IPS-18c (cell line): ENCODE results near the gene GALNTL6.
"Not testable (repeated sequence)": the region's sequence is repeated elsewhere in the genome, so short reads cannot be mapped to it uniquely, and the experiment has no call there.

ENCODE experiments used
- H3K4me3 ChIP-seq: 2 replicates; pipeline ENCODE4 v1.7.0; 2013; ENCODE audit warnings: low read depth, mild to moderate bottlenecking, low read length, moderate library complexity; ENCODE audit not compliant: insufficient read depth
- H3K9me3 ChIP-seq: one replicate; pipeline ENCODE4 v1.6.1; 2013; ENCODE audit warnings: mild to moderate bottlenecking, low read length, moderate library complexity; ENCODE audit not compliant: control insufficient read depth, insufficient read depth

The GALNTL6 gene

GRCh38 chr4:172951679-172952451, 1138.7 kb downstream of the GALNTL6 start:
- H3K9me3 ChIP-seq = no peaks in the 10 kb centered on the region

GRCh38 chr4:172953896-172954568, 1140.8 kb downstream of the GALNTL6 start:
- H3K4me3 ChIP-seq = no peak overlapping the region
- no peaks in the 10 kb centered on the region for H3K9me3 ChIP-seq

More at GRCh38 chr4:172951679-172952451, 1138.7 kb downstream of the GALNTL6 start:
- H3K4me3 ChIP-seq = no peak overlapping the region

- H3K4me3 ChIP-seq, H3K9me3 ChIP-seq: not testable (repeated sequence)
Measured at GRCh38 chr4:172956340-172956739, 1143.1 kb downstream of the GALNTL6 start.

- no peaks in the 10 kb centered on the region for H3K9me3 ChIP-seq
Measured at GRCh38 chr4:172957216-172957615, 1144.0 kb downstream of the GALNTL6 start.

GRCh38 chr4:172962564-172963353, 1149.6 kb downstream of the GALNTL6 start:
- H3K9me3 ChIP-seq = no peaks in the 10 kb centered on the region
- no peak overlapping the region for H3K4me3 ChIP-seq

More at GRCh38 chr4:172957216-172957615, 1144.0 kb downstream of the GALNTL6 start:
- H3K4me3 ChIP-seq = no peak overlapping the region

- Histone ChIP-seq H3K4me3 (no peak overlapping the region), H3K9me3 (no peaks in the 10 kb centered on the region)
Measured at GRCh38 chr4:172963498-172964294, 1150.5 kb downstream of the GALNTL6 start.

- H3K9me3 ChIP-seq, H3K4me3 ChIP-seq: not testable (repeated sequence)
Measured at GRCh38 chr4:172970189-172970588, 1157.0 kb downstream of the GALNTL6 start.

- no peaks in the 10 kb centered on the region for H3K9me3 ChIP-seq
Measured at GRCh38 chr4:172974586-172974985, 1161.4 kb downstream of the GALNTL6 start.

DNA sequence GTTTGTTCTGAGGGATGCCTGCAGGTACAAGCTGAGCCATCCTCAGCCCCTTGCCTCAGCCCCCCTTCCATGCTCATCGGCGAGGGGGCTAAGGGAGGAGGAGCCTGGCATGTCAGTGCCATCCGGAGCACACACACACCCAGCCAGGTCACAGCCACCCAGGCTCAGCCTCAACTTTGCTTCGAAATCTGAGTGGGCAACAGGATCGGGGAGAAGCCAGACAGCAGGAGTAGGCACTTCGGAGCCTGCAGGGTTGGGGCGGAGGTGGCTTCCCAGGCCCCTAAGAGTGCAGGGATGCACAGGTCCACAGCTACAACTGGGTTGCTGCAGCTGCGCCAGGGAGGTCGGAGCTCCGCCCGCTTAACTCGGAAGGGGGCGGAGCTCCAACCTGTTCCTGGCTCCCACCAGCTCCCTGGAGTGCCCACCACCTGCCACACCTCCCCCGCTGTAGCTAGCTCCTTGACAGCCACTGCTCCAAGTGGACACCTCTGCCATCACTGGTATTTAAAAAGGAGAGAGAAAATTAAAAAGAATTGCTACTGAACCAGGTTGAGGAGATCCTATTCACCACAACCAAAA, 1162.5 kb downstream of the GALNTL6 start:
- H3K4me3 ChIP-seq = no peak overlapping the region

More at GRCh38 chr4:172974586-172974985, 1161.4 kb downstream of the GALNTL6 start:
- no peak overlapping the region for H3K4me3 ChIP-seq

GRCh38 chr4:172977491-172978041, 1164.4 kb downstream of the GALNTL6 start:
- not testable (repeated sequence) for H3K4me3 ChIP-seq

More for the DNA sequence above, 1162.5 kb downstream of the GALNTL6 start:
- no peaks in the 10 kb centered on the region for H3K9me3 ChIP-seq

GRCh38 chr4:172978848-172979247, 1165.6 kb downstream of the GALNTL6 start:
- H3K4me3 ChIP-seq = no peak overlapping the region
- H3K9me3 ChIP-seq = no peaks in the 10 kb centered on the region

More at GRCh38 chr4:172977491-172978041, 1164.4 kb downstream of the GALNTL6 start:
- not testable (repeated sequence) for H3K9me3 ChIP-seq

DNA sequence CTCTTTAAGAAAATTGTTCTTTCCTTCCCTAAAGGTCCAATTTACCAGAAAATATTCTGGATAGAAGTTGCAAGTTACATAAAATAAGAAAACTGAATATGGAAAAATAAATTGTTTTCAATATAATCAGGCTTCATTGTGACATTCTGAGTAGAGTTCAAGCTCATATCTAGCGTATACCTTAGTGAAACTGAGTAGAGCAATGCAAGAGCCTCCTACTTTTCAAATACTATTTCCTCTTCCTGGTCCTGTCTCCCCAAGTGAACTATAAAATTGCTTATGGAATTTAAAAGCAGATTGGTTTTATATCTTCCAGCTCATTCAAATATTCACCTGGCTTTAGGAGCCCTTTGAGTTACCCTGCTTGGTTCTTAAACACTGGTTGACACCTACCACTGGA, 1166.1 kb downstream of the GALNTL6 start:
- no peaks in the 10 kb centered on the region for H3K9me3 ChIP-seq
- no peak overlapping the region for H3K4me3 ChIP-seq

DNA sequence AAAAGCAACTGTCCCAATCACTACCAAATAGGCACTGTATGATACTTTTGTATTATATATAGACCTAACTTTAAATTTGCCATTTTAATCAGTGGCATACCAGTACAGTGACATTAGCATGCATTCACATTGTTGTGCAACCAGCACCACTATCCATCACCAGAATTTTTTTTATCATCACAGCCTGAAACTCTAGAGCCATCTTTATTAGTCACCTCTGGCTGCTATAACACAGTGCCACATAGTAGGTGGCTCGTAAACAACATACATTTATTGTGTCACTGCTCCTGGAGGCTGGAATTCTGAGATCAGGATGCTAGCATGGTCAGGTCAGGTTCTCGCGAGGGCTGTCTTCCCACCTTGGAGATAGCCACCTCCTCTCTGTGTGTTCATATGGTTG, 1167.0 kb downstream of the GALNTL6 start:
- no peaks in the 10 kb centered on the region for H3K9me3 ChIP-seq

GRCh38 chr4:172982151-172982590, 1169.0 kb downstream of the GALNTL6 start:
- no peaks in the 10 kb centered on the region for H3K9me3 ChIP-seq
- H3K4me3 ChIP-seq = no peak overlapping the region

More for the DNA sequence above, 1167.0 kb downstream of the GALNTL6 start:
- no peak overlapping the region for H3K4me3 ChIP-seq

DNA sequence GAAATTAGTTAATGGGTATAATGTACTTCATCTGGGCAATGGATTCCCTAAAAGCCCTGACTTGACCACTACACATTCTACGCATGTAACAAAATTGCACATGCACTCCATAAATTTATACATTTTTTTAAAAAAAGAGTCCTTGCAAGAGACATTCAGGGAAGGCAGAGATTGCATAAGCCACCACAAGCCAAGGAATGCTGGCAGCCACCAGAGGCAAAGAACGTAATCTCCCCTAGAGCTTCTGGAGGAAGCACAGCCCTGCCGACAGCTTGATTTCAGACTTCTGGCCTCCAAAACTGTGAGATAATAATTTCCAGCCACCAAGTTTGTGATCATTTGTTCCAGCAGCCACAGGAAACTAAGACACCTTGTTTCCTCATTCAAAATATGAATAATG, 1169.8 kb downstream of the GALNTL6 start:
- Histone ChIP-seq H3K9me3 (no peaks in the 10 kb centered on the region), H3K4me3 (no peak overlapping the region)

DNA sequence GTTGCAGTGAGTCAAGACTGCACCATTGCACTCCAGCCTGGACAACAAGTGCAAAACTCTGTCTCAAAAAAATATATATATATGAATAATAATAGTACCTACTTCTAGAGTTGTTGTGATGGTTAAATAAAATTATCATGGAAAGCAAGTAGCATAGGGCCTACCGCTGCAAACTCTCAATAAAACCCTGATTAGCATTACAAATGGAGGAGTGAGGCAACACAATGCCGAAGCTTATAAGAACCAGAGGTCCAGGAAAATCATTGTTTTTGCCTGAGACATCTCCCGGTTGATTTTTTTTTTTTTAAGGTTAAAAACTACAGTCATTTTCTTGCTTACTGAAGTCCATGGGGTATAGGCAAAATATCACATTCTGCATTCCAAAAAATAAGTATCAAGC, 1170.4 kb downstream of the GALNTL6 start:
- no peak overlapping the region for H3K4me3 ChIP-seq
- no peaks in the 10 kb centered on the region for H3K9me3 ChIP-seq
